Common myeloid progenitor, CD34-positive (primary cell): ENCODE results near the gene DEUP1.

ENCODE experiments used
- CTCF ChIA-PET: fragments of 350-600 bp; sonication (Branson Sonifier 250); formaldehyde crosslinking; loops from one replicate; lab custom pipeline; 2021; ENCODE audit warnings: antibody characterized with exemption; lab: Charles Lee
- POLR2A ChIA-PET: fragments of 350-600 bp; sonication (Branson Sonifier 250); formaldehyde crosslinking; loops from one replicate; lab custom pipeline; 2021; ENCODE audit warnings: antibody characterized with exemption; lab: Charles Lee
- DNase-seq, 3 donors: peaks; one replicate each; pipeline versions ENCODE4 v3.0.0 to v3.0.0-alpha.2; 2013
- H3K27ac ChIP-seq, 2 experiments: 1 replicate in 1 of 2; 2 replicates in 1 of 2; pipeline ENCODE4 v1.7.0; 2013; ENCODE audit warnings: inconsistent platforms in 2 of 2, low read length in 2 of 2, mild to moderate bottlenecking in 2 of 2, low read depth in 1 of 2, moderate library complexity in 1 of 2; ENCODE audit not compliant: severe bottlenecking in 2 of 2, insufficient read depth in 1 of 2, poor library complexity in 1 of 2
- H3K27me3 ChIP-seq, 5 experiments: replicated peaks in 2 of 5; 1 replicate in 3 of 5; 2 replicates in 2 of 5; pipeline versions ENCODE4 v1.6.1 to v1.7.0; 2013; ENCODE audit warnings: low read length in 4 of 5, mild to moderate bottlenecking in 2 of 5, moderate library complexity in 2 of 5, inconsistent platforms in 1 of 5; ENCODE audit not compliant: insufficient read depth in 5 of 5, control insufficient read depth in 4 of 5
- H3K36me3 ChIP-seq, 4 experiments: 1 replicate in 2 of 4; 2 replicates in 2 of 4; pipeline versions ENCODE4 v1.6.1 to v1.7.0; 2013; ENCODE audit warnings: low read length in 3 of 4, control low read depth in 1 of 4, mild to moderate bottlenecking in 1 of 4; ENCODE audit not compliant: control insufficient read depth in 4 of 4, insufficient read depth in 4 of 4
- H3K4me1 ChIP-seq, 4 experiments: 1 replicate in 3 of 4; 2 replicates in 1 of 4; pipeline versions ENCODE4 v1.6.1 to v1.7.1; 2013; ENCODE audit warnings: low read length in 3 of 4, mild to moderate bottlenecking in 3 of 4, control low read depth in 1 of 4, inconsistent platforms in 1 of 4, moderate library complexity in 1 of 4; ENCODE audit not compliant: control insufficient read depth in 4 of 4, insufficient read depth in 4 of 4; ENCODE audit errors: control extremely low read depth in 1 of 4
- H3K4me3 ChIP-seq, 7 experiments: 1 replicate in 4 of 7; 2 replicates in 3 of 7; pipeline versions ENCODE4 v1.5.1 to v1.7.0; 2013; ENCODE audit warnings: mild to moderate bottlenecking in 7 of 7, low read length in 6 of 7, moderate library complexity in 6 of 7, inconsistent platforms in 2 of 7, low read depth in 2 of 7, control low read depth in 1 of 7; ENCODE audit not compliant: insufficient read depth in 4 of 7, control insufficient read depth in 1 of 7; ENCODE audit errors: extremely low read depth in 1 of 7
- H3K9me3 ChIP-seq, 5 experiments: 1 replicate in 4 of 5; 2 replicates in 1 of 5; pipeline versions ENCODE4 v1.6.1 to v1.7.1; 2013; ENCODE audit warnings: low read length in 4 of 5, mild to moderate bottlenecking in 2 of 5, inconsistent platforms in 1 of 5, low read depth in 1 of 5, moderate library complexity in 1 of 5; ENCODE audit not compliant: control insufficient read depth in 4 of 5, insufficient read depth in 2 of 5; ENCODE audit errors: control extremely low read depth in 1 of 5
- WGBS: methylation state at CpG from one replicate; pipeline ENCODE4 v1.1.5; 2013; ENCODE audit not compliant: insufficient coverage; 5-methylcytosine and 5-hydroxymethylcytosine counted together

DEUP1 gene

DNA sequence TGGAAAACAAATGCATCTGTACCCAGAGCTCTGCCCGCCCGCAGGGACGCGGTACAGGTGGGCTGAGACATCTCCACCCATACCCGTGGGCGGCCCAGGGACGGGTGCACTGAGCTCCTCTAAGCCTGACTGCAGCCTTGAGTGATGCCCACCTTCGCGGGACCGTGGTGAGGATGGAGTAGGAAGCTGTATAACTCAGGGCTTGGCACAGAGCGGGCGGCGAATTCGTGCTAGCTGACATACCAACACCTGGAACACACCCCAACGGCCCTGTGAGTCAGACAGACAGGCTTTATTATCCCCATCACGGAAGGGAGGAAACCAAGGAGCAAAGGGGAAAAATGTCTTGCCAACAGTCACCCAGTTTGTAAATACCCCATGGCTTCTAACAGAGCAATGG is 150.7 kb downstream of the DEUP1 start:
- H3K9me3 ChIP-seq = no peaks in the 10 kb centered on the region
- DNase-seq = no peak
- no peak overlapping the region for H3K4me3 ChIP-seq
- H3K4me1 ChIP-seq = no peaks in the 10 kb centered on the region
- CTCF ChIA-PET = interaction anchor here (1.1 to 1.7 kb wide), 2 partner anchors 8 to 172 kb away, joined by 4 read pairs; no protein-coding TSS in a partner anchor
- no peak overlapping the region for H3K27ac ChIP-seq
- WGBS = 99% methylated on average over 14 of the region's 16 CpGs
- POLR2A ChIA-PET = no interaction called here
- H3K36me3 ChIP-seq = peaks cover 0 to 8% (median 3%) of the 10 kb centered on the region in 4 experiments
- H3K27me3 ChIP-seq = no peaks in the 10 kb centered on the region

DNA sequence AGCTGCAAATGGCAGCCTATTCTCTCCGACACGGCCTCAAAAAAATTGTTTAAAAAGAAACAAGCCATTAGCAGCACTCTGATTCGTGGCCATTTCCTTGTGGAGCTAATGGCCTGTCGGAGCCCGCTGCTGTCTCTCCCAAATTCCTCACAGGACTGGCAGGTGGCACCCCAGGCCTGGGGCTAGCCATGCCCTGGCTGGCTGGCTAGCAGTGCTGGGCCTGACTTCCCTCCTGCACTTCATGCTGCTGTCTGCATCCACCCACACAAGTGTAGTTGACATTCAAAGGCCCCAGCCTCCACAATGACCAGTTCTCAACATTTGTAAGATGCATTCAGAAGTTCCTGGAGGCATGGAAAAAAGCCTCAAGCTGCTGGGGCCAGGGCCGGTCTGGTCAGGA is 151.2 kb downstream of the DEUP1 start:
- ChIA-PET CTCF (interaction anchor here (1.0 to 1.7 kb wide), 3 partner anchors 9 to 171 kb away, joined by 4 read pairs; no protein-coding TSS in a partner anchor), POLR2A (no interaction called here)
- Histone ChIP-seq H3K27ac (no peak overlapping the region), H3K4me3 (no peak overlapping the region), H3K4me1 (no peaks in the 10 kb centered on the region), H3K9me3 (no peaks in the 10 kb centered on the region), H3K27me3 (no peaks in the 10 kb centered on the region), H3K36me3 (peaks cover 0 to 7% (median 1%) of the 10 kb centered on the region in 4 experiments)
- 91% methylated on average over 6 of the region's 6 CpGs for WGBS
- peak; percentile 1 to 17 (median 10) for DNase-seq

DNA sequence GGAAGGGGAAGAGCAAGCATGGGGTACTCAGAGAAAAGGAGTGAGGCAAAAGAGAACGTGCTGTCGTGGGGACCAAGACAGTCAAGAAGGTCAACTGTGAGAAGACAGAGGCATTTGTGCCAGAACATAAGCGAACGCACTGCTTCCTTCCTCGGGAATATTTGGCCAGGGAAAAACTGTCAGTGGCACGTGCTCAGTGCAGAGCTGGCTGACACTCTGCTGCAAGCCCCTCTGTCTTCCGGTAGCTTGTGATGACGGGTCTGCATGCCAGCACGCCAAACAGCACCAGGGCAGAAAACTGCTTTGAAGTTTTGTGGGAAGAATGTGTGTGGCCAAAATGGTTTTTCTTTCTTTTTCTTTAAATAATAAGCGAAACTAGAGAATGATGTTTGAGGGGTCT is 152.0 kb downstream of the DEUP1 start:
- H3K36me3 ChIP-seq = peaks cover 0 to 6% (median 1%) of the 10 kb centered on the region in 4 experiments
- H3K27ac ChIP-seq = no peak overlapping the region
- no peak for DNase-seq
- no peaks in the 10 kb centered on the region for H3K9me3 ChIP-seq
- no peaks in the 10 kb centered on the region for H3K4me1 ChIP-seq
- CTCF ChIA-PET = interaction anchor here (1.0 to 1.7 kb wide), 3 partner anchors 9 to 60 kb away, joined by 4 to 5 read pairs (median 4); no protein-coding TSS in a partner anchor
- no peak overlapping the region for H3K4me3 ChIP-seq
- 92% methylated on average over 9 of the region's 10 CpGs for WGBS
- POLR2A ChIA-PET = no interaction called here
- H3K27me3 ChIP-seq = no peaks in the 10 kb centered on the region

GRCh38 chr11:93484716-93485115 is 154.2 kb downstream of the DEUP1 start:
- Histone ChIP-seq H3K4me1 (no peaks in the 10 kb centered on the region), H3K27ac (no peak overlapping the region), H3K9me3 (no peaks in the 10 kb centered on the region), H3K4me3 (no peak overlapping the region), H3K36me3 (peaks cover 0 to 12% (median 2%) of the 10 kb centered on the region in 4 experiments), H3K27me3 (no peaks in the 10 kb centered on the region)
- WGBS = no CpG with 5 or more reads among the region's 3 CpGs
- no peak for DNase-seq
- POLR2A ChIA-PET = no interaction called here
- CTCF ChIA-PET = interaction anchor here (1.3 to 1.4 kb wide), 2 partner anchors 17 to 57 kb away, joined by 3 to 5 read pairs; no protein-coding TSS in a partner anchor

GRCh38 chr11:93485983-93486382 is 155.4 kb downstream of the DEUP1 start:
- 85% methylated on average over 2 of the region's 2 CpGs for WGBS
- POLR2A ChIA-PET = no interaction called here
- H3K9me3 ChIP-seq = no peaks in the 10 kb centered on the region
- H3K4me1 ChIP-seq = no peaks in the 10 kb centered on the region
- CTCF ChIA-PET = no interaction called here
- no peak overlapping the region for H3K4me3 ChIP-seq
- no peak overlapping the region for H3K27ac ChIP-seq
- H3K27me3 ChIP-seq = no peaks in the 10 kb centered on the region
- no peak for DNase-seq
- H3K36me3 ChIP-seq = peaks cover 0 to 9% (median 2%) of the 10 kb centered on the region in 4 experiments

GRCh38 chr11:93487032-93487483 is 156.5 kb downstream of the DEUP1 start:
- Histone ChIP-seq H3K4me3 (no peak overlapping the region), H3K27me3 (no peaks in the 10 kb centered on the region), H3K9me3 (no peaks in the 10 kb centered on the region), H3K27ac (no peak overlapping the region), H3K36me3 (peaks cover 0 to 9% (median 2%) of the 10 kb centered on the region in 4 experiments), H3K4me1 (no peaks in the 10 kb centered on the region)
- WGBS = 94% methylated on average over 6 of the region's 7 CpGs
- CTCF ChIA-PET = no interaction called here
- no peak for DNase-seq
- POLR2A ChIA-PET = no interaction called here
